GM12878 (cell line): Measurements from ENCODE around the gene SPAG16. TPM values are rescaled to one million over a fixed set of nuclear protein-coding genes. Genes with fewer than 3 reads are reported as not detected.

ENCODE experiments used
- ATAC-seq: fragments of 200-7000 bp; cut with Tn5 transposase; 3 replicates; pipeline ENCODE4 v1.9.1; 2020; ENCODE audit warnings: mild to moderate bottlenecking, moderate library complexity
- BruUV-seq: library from RNA; stranded (reverse); fragments of 400-500 nt; replicated peaks from 2 replicates; lab custom pipeline; 2021; lab: Mats Ljungman, UMichigan
- CTCF ChIA-PET: fragments of 300-600 bp; sonication (Branson Sonifier 250); formaldehyde crosslinking; extraction: SDS; loops from one replicate; lab custom pipeline; 2021; ENCODE audit warnings: inconsistent platforms; lab: Yijun Ruan, JAX
- POLR2A ChIA-PET: fragments of 350-600 bp; formaldehyde crosslinking; extraction: SDS; loops from one replicate; lab custom pipeline; 2021; ENCODE audit warnings: inconsistent platforms; lab: Charles Lee
- RAD21 ChIA-PET: fragments of 300-600 bp; sonication (Branson Sonifier 250); formaldehyde crosslinking; loops from one replicate; lab custom pipeline; 2023; ENCODE audit warnings: antibody characterized with exemption; ENCODE audit not compliant: unreplicated experiment; lab: Charles Lee
- SMC1A ChIA-PET: fragments of 300-600 bp; sonication (Branson Sonifier 250); formaldehyde crosslinking; loops from one replicate; lab custom pipeline; 2023; ENCODE audit not compliant: unreplicated experiment, uncharacterized antibody; lab: Charles Lee
- DNase-seq: peaks from one replicate; pipeline ENCODE4 v3.0.0-alpha.2; 2011; ENCODE audit warnings: low read depth, low spot score
- FAIRE-seq: peaks from 3 replicates; lab custom pipeline; 2011; peaks lifted over from hg19 to GRCh38; lab: Jason Lieb, UNC
- H2AFZ ChIP-seq: 2 replicates; pipeline ENCODE4 v1.6.0; 2011; ENCODE audit warnings: low read depth, low read length, control low read depth; ENCODE audit not compliant: control insufficient read depth
- H3K27ac ChIP-seq: 2 replicates; pipeline ENCODE4 v1.5.1; 2011; ENCODE audit warnings: control low read depth; ENCODE audit not compliant: control insufficient read depth, insufficient read depth
- H3K27me3 ChIP-seq, 2 experiments: replicated peaks in 1 of 2; 2 replicates each; pipeline versions ENCODE4 v1.6.0 to v1.6.1; 2011; ENCODE audit warnings: low read length in 1 of 2; ENCODE audit not compliant: control insufficient read depth in 2 of 2, insufficient read depth in 2 of 2
- H3K36me3 ChIP-seq, 2 experiments: 2 replicates each; pipeline ENCODE4 v1.5.1; 2011; ENCODE audit warnings: low read length in 1 of 2; ENCODE audit not compliant: control insufficient read depth in 2 of 2, insufficient read depth in 2 of 2
- H3K4me1 ChIP-seq: 2 replicates; pipeline ENCODE4 v1.6.1; 2011; ENCODE audit warnings: mild to moderate bottlenecking, low read length, moderate library complexity, mixed read lengths; ENCODE audit not compliant: control insufficient read depth, insufficient read depth
- H3K4me2 ChIP-seq: 2 replicates; pipeline ENCODE4 v1.6.0; 2011; ENCODE audit warnings: control low read depth; ENCODE audit not compliant: control insufficient read depth, insufficient read depth
- H3K4me3 ChIP-seq: fragments of 200-600 bp; sonication (generic); 2 replicates; pipeline ENCODE4 v1.5.1; 2016
- H3K79me2 ChIP-seq: 2 replicates; pipeline ENCODE4 v1.6.0; 2011; ENCODE audit warnings: low read length; ENCODE audit not compliant: control insufficient read depth, insufficient read depth
- H3K9ac ChIP-seq: 2 replicates; pipeline ENCODE4 v1.8.0; 2011; ENCODE audit warnings: low read length, control low read depth, mixed read lengths; ENCODE audit not compliant: control insufficient read depth, insufficient read depth
- H3K9me3 ChIP-seq: replicated peaks from 3 replicates; pipeline ENCODE4 v1.5.1; 2011; ENCODE audit warnings: mild to moderate bottlenecking, low read length; ENCODE audit not compliant: control insufficient read depth, insufficient read depth
- H4K20me1 ChIP-seq: 2 replicates; pipeline ENCODE4 v1.6.0; 2011; ENCODE audit not compliant: control insufficient read depth, insufficient read depth
- ASH2L ChIP-seq: fragments of 300-600, 200-600 bp; sonication (generic); IDR thresholded peaks from 2 replicates; pipeline ENCODE4 v1.6.1; 2017; ENCODE audit warnings: low read depth, mild to moderate bottlenecking, borderline replicate concordance
- HDGF ChIP-seq: fragments of 450-650 bp; IDR thresholded peaks from 2 replicates; pipeline ENCODE4 v1.6.1; 2016; ENCODE audit warnings: antibody characterized with exemption
- KLF5 ChIP-seq: fragments of 450-650 bp; IDR thresholded peaks from 2 replicates; pipeline ENCODE4 v1.6.1; 2014; ENCODE audit warnings: mild to moderate bottlenecking; ENCODE audit not compliant: partially characterized antibody
- MTA2 ChIP-seq: fragments of 450-650 bp; IDR thresholded peaks from 2 replicates; pipeline ENCODE4 v1.6.1; 2016; ENCODE audit warnings: low read depth, mild to moderate bottlenecking, moderate library complexity
- MYB ChIP-seq: fragments of 150-350 bp; IDR thresholded peaks from 2 replicates; pipeline ENCODE4 v1.6.1; 2014; ENCODE audit warnings: mild to moderate bottlenecking, low read depth, low read length, borderline replicate concordance
- SMC3 ChIP-seq: IDR thresholded peaks from 2 replicates; pipeline ENCODE4 v1.6.1; 2011; ENCODE audit warnings: low read length, improper control_type of control experiment, borderline replicate concordance
- SREBF2 ChIP-seq: IDR thresholded peaks from 2 replicates; pipeline ENCODE4 v1.6.1; 2012; ENCODE audit warnings: mild to moderate bottlenecking, low read length
- SRF ChIP-seq, 2 experiments: IDR thresholded peaks; 2 replicates each; pipeline ENCODE4 v1.6.1; 2011; ENCODE audit warnings: low read depth in 2 of 2, low read length in 2 of 2, mild to moderate bottlenecking in 1 of 2, moderate library complexity in 1 of 2
- STAT3 ChIP-seq: IDR thresholded peaks from 2 replicates; pipeline ENCODE4 v1.6.1; 2011; ENCODE audit warnings: low read depth, low read length, improper control_type of control experiment
- SUZ12 ChIP-seq: fragments of 200-600 bp; sonication (generic); IDR thresholded peaks from one replicate; pipeline ENCODE4 v1.6.1; 2018; ENCODE audit warnings: antibody characterized with exemption, mild to moderate bottlenecking; ENCODE audit not compliant: unreplicated experiment
- WRNIP1 ChIP-seq: IDR thresholded peaks from 2 replicates; pipeline ENCODE4 v1.6.1; 2011; ENCODE audit warnings: low read depth, low read length, improper control_type of control experiment, borderline replicate concordance
- YY1 ChIP-seq: IDR thresholded peaks from 2 replicates; pipeline ENCODE4 v1.6.1; 2011; ENCODE audit warnings: low read depth, mild to moderate bottlenecking, low read length
- WGBS: methylation state at CpG from one replicate; pipeline ENCODE4 v1.1.6; 2016; ENCODE audit warnings: low lambda C conversion rate; ENCODE audit not compliant: insufficient replicate concordance, insufficient coverage; ENCODE audit errors: missing lambda C conversion rate; 5-methylcytosine and 5-hydroxymethylcytosine counted together
- in situ Hi-C: fragments of 300-500 bp; cut with MboI; formaldehyde crosslinking; loops from 9 replicates; pipeline ENCODE4 v1.14.3; 2018; ENCODE audit warnings: mixed read lengths
- intact Hi-C: fragments of 100-400 bp; cut with micrococcal nuclease; formaldehyde crosslinking; loops from one replicate; pipeline ENCODE4 v1.14.2; 2022; ENCODE audit not compliant: unreplicated experiment
- polyA plus RNA-seq, 11 experiments: library from polyadenylated mRNA; depleted of rRNA in 4 of 11; unstranded in 6 of 11; stranded (reverse) in 5 of 11; fragments of >200 nt; fragmentation: Nextera tagmentation in 4 of 11; fragmentation: Illumina TruSeq in 1 of 11; extraction: Ambion mirVana in 4 of 11; extraction: Trizol in 1 of 11; gene quantifications; 1 replicate in 1 of 11; 2 replicates in 10 of 11; pipeline versions ENCODE4 v1.2.1 to v1.2.3, GENCODE V29; 2011 to 2016; ENCODE audit warnings: inconsistent platforms in 2 of 11, missing spikeins in 2 of 11, low read depth in 1 of 11
- total RNA-seq, 4 experiments: library from RNA; depleted of rRNA in 3 of 4; stranded (reverse); fragments of >200 nt in 3 of 4; fragmentation: Illumina TruSeq in 1 of 4; extraction: Trizol in 1 of 4; gene quantifications; 2 replicates each; pipeline versions ENCODE4 v1.2.1 to v1.2.3, GENCODE V29; 2013 to 2021
- TF ChIP-seq, protein P1 (sequence below): fragments of 450-650 bp; IDR thresholded peaks from 2 replicates; pipeline ENCODE4 v1.6.1; 2017; ENCODE audit warnings: mild to moderate bottlenecking, moderate library complexity
- TF ChIP-seq, protein P2 (sequence below): IDR thresholded peaks from 2 replicates; pipeline ENCODE4 v1.6.1; 2011; ENCODE audit warnings: borderline replicate concordance, low read depth, mild to moderate bottlenecking, moderate library complexity, low read length; ENCODE audit not compliant: insufficient read depth, poor library complexity, severe bottlenecking

The SPAG16 gene
- total and polyA plus RNA-seq, 10 of the 15 experiments (the other 5 are each of a cell fraction or from before 2014, with no cell fraction given), result 6.0 to 25.0 (median 15.2) TPM

DNA sequence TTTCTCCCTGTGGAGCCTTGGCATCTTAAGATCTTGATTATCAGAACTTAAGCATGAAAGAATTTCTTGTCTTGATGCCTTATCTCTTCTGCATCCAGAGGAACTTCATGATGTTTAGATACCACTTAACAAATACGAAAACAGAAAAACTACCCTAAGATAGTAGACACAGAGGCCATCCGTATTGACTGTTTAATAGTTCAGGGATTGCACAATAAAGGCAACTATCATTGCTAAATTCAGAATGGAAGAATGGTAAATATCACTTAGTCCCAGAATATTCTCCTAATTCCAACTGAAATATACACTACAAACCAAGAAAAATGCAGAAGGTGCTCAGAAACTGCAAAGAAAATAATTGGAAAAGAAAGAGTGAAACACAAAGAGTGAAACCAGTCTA, 912.0 kb downstream of the SPAG16 start:
- in situ Hi-C loops, result no loop called here
- no peaks in the 10 kb centered on the region for H3K36me3 ChIP-seq
- no TSS peak for BruUV-seq
- no peak for DNase-seq
- H2AFZ ChIP-seq, result no peak overlapping the region
- no peaks in the 10 kb centered on the region for H3K79me2 ChIP-seq
- FAIRE-seq, result no peak
- ChIA-PET RAD21 (no interaction called here), CTCF (no interaction called here), SMC1A (interaction anchor here (0.7 to 1.0 kb wide), 2 partner anchors 11 to 411 kb away, joined by 3 to 4 read pairs; no protein-coding TSS in a partner anchor), POLR2A (no interaction called here)
- no peak overlapping the region for H3K4me3 ChIP-seq
- WGBS, result 0% methylated on average over 2 of the region's 2 CpGs
- peaks cover 0 to 2% of the 10 kb centered on the region in 2 experiments; a peak in 2 of 4 replicates for H3K27me3 ChIP-seq
- no peaks in the 10 kb centered on the region for H3K4me1 ChIP-seq
- no peak overlapping the region for H3K27ac ChIP-seq
- no peak overlapping the region for H3K9ac ChIP-seq
- ATAC-seq, result no peak
- no peaks in the 10 kb centered on the region for H4K20me1 ChIP-seq
- no peaks in the 10 kb centered on the region; the same call in 2 of the 3 replicates for H3K9me3 ChIP-seq
- no peak for TF ChIP-seq MTA2
- no peak for TF ChIP-seq ASH2L
- TF ChIP-seq SUZ12, result no peak
- TF ChIP-seq, protein P1, sequence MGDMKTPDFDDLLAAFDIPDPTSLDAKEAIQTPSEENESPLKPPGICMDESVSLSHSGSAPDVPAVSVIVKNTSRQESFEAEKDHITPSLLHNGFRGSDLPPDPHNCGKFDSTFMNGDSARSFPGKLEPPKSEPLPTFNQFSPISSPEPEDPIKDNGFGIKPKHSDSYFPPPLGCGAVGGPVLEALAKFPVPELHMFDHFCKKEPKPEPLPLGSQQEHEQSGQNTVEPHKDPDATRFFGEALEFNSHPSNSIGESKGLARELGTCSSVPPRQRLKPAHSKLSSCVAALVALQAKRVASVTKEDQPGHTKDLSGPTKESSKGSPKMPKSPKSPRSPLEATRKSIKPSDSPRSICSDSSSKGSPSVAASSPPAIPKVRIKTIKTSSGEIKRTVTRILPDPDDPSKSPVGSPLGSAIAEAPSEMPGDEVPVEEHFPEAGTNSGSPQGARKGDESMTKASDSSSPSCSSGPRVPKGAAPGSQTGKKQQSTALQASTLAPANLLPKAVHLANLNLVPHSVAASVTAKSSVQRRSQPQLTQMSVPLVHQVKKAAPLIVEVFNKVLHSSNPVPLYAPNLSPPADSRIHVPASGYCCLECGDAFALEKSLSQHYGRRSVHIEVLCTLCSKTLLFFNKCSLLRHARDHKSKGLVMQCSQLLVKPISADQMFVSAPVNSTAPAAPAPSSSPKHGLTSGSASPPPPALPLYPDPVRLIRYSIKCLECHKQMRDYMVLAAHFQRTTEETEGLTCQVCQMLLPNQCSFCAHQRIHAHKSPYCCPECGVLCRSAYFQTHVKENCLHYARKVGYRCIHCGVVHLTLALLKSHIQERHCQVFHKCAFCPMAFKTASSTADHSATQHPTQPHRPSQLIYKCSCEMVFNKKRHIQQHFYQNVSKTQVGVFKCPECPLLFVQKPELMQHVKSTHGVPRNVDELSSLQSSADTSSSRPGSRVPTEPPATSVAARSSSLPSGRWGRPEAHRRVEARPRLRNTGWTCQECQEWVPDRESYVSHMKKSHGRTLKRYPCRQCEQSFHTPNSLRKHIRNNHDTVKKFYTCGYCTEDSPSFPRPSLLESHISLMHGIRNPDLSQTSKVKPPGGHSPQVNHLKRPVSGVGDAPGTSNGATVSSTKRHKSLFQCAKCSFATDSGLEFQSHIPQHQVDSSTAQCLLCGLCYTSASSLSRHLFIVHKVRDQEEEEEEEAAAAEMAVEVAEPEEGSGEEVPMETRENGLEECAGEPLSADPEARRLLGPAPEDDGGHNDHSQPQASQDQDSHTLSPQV, result no peak
- TF ChIP-seq KLF5, result no peak
- no peak for TF ChIP-seq SREBF2
- TF ChIP-seq SRF (IDR thresholded peaks at IDR 0.05; ENCODE audit: low read depth in 2 of 2, low read length in 2 of 2), result no peak
- no peak for TF ChIP-seq HDGF
- TF ChIP-seq WRNIP1, result no peak
- no peak for TF ChIP-seq YY1
- no peak for TF ChIP-seq STAT3
- TF ChIP-seq SMC3, result no peak
- TF ChIP-seq, protein P2, sequence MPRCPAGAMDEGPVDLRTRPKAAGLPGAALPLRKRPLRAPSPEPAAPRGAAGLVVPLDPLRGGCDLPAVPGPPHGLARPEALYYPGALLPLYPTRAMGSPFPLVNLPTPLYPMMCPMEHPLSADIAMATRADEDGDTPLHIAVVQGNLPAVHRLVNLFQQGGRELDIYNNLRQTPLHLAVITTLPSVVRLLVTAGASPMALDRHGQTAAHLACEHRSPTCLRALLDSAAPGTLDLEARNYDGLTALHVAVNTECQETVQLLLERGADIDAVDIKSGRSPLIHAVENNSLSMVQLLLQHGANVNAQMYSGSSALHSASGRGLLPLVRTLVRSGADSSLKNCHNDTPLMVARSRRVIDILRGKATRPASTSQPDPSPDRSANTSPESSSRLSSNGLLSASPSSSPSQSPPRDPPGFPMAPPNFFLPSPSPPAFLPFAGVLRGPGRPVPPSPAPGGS, result no peak
- no peak for TF ChIP-seq MYB
- intact Hi-C loops, result no loop called here
- no peak overlapping the region for H3K4me2 ChIP-seq
